Stimulated activated CD8-positive, alpha-beta memory T cell treated with anti-CD3 and anti-CD28 coated beads, Interleukin-4, amount 100 ng/mL, for 24 hours (primary cell): ENCODE measurements around the gene XAGE3.
"Not testable (repeated sequence)": the region's sequence is repeated elsewhere in the genome, so short reads cannot be mapped to it uniquely, and the experiment has no call there.

Experiments
- DNase-seq: peaks from one replicate; pipeline ENCODE4 v3.0.0-alpha.2; 2020; ENCODE audit warnings: low read depth

The XAGE3 gene, protein sequence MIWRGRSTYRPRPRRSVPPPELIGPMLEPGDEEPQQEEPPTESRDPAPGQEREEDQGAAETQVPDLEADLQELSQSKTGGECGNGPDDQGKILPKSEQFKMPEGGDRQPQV

DNA sequence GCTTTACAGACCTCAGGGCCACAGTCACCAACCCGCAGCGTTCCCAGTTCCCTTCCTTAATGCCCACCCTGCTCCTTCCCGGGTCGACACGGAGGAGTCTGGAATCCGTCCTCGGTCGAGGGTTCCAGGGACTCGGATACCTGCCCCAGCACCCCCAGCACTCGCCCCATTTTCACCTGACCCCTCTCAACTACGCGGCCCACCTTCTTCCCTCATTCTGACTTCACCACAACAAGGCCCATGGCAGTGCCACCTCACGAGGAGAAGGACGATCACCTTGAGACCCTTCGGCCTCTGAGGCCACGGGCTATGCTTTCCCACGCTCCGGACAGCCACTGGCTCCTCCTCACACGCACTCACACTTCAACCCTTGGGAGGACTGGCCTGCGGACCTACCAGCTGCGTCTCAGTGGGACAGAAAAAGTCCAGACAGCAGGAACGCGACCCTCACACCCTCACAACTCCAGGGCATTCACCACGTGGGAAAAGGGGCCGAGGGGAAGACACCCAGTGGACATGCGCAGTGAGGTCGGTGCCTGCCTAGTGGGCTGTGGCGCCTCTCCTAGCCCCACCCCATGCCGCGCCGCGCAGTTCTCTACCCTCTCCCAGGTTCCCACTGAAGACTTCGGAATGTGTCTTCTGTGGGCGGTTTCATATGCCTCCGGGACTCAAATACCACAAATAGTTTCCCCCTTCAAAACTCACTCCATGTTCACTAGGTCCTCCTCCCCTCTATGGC is at the start of gene XAGE3:
TSS of gene XAGE3 (minus strand) at position 474 of the 739 bp plus-strand sequence. CDS start 950 bp downstream, outside the sequence.
- no peak for DNase-seq

DNA sequence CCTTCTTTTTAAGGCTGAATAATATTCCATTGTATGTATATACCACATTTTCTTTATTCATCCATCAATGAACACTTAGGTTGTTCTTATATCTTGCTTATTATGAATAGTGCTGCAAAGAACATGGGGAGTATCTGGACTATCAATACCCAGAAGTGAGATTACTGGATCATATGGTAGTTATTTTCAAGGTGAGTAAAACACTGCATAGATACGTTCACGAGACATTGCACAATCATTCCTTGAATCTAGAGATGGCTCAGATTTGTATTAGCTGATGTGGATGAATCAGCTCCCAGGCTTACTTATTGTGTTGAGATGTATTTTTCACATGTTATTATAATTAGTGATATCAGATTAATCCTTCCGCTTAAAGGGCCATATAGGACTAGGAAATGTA is 46.8 kb upstream of the XAGE3 start:
- not testable (repeated sequence) for DNase-seq

DNA sequence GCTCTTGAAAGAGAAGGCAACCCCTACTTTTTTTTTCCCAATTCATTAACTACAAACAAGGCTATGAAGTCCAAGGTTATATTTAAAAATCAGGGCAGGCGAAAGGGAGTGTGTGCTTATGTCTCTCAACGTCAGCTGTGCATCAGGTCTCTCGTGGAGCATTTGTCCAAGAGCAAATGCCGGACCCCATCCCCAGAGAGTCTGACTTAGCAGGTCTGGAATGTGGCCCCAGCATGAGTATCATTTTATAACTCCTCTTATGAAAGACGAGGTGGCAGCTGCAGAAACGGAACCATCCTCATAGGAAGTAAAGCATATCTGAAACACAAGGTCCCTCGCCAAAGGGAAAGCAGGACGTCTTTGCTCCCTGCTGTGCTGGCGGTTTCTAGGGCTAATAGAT is 45.8 kb upstream of the XAGE3 start:
- not testable (repeated sequence) for DNase-seq

DNA sequence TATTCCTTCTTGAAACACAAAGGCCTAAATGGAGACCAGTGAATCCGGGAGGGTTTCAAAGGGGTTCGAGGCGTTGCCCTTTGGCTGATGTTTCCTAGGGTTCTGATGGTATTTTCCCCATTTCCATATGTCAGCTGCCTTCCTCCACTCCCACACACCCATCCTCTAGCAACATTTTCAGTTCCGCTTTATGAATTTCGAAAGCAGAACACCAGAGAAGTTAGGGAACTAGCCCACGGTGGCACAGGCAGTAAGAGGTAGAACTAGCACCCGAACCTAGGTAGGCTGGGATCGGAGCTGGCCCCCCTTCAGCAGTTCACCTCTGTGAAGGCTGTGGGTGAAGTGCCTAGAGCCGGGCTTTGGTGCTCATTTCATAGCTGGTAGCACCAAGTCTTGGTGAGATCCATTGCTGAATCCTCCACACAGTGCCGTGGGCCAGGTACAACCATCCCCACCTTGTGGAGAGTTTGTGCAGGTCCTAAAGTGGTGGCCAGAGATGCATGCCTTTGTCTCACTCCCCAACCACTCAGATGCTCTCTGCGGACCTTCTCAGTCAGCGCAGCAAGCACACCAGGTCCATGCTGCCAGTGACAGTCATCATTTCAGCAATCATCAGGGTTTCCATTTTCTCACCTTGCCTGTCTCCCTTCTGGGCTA is 41.6 kb upstream of the XAGE3 start:
- not testable (repeated sequence) for DNase-seq

DNA sequence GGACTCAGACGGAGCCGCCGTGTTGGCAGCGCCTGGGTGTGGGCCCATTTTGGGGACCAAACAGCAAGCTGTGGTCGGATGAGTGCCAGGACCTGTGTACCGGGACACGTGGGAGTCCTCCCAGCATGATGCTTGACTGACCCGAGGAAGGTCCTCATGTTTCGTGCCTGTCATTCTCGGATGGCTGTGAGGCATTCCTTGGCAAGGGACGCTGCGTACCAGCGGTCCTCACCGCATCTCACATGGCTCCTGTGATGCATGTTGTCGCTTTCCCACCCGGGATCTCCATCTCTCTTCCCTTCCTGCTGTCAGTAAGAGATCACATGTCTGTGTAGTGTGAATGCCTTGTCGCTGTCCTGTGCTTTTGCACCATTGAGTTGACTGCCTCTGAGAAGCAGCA is 40.0 kb upstream of the XAGE3 start:
- not testable (repeated sequence) for DNase-seq

DNA sequence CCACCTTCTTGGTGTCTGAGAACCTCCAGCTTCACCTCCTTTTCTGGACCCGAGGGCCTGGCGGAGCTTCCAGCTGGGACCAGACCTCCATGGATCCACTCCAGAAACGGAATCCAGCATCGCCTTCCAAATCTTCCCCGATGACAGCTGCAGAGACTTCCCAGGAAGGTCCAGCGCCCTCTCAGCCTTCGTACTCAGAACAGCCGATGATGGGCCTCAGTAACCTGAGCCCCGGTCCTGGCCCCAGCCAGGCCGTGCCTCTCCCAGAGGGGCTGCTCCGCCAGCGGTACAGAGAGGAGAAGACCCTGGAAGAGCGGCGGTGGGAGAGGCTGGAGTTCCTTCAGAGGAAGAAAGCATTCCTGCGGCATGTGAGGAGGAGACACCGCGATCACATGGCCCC is 39.3 kb upstream of the XAGE3 start:
- not testable (repeated sequence) for DNase-seq

DNA sequence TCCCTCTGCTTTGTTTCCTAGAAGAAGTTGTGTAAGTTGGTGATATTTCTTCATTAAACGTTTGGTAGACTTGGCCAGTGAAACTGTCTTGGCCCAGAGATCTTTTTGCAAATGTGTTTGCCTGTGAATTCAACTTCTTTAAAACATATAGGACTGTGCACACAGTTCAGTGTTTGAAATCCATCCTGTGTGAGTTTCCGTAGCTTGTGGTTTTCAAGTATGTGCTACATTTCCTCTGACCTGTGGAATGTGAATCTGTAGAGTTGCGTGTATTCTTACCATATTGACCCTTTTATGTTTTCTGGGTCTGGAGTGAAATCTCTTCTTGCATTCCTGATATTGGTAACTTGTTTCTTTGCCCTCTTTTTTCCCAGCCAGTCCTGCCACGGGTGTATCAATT is 38.2 kb upstream of the XAGE3 start:
- DNase-seq, result not testable (repeated sequence)

DNA sequence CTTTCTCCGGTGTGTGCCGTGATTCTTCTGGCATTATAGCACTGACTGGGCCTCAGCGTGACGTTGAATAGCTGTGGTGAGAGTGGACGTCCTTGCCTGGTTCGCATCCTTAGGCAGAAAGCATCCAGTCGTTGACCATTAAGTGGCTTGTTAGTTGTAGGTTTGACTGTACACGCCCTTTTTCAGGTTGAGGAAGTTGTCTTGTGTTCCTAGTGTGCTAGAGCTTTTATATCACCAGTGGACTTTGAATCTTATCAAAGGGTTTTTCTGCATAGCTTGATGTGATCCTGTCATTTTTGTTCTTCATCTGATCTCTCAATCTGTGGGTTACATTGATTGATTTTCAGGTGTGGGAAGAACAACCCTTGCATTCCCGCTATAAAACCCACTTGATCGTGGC is 37.6 kb upstream of the XAGE3 start:
- not testable (repeated sequence) for DNase-seq

DNA sequence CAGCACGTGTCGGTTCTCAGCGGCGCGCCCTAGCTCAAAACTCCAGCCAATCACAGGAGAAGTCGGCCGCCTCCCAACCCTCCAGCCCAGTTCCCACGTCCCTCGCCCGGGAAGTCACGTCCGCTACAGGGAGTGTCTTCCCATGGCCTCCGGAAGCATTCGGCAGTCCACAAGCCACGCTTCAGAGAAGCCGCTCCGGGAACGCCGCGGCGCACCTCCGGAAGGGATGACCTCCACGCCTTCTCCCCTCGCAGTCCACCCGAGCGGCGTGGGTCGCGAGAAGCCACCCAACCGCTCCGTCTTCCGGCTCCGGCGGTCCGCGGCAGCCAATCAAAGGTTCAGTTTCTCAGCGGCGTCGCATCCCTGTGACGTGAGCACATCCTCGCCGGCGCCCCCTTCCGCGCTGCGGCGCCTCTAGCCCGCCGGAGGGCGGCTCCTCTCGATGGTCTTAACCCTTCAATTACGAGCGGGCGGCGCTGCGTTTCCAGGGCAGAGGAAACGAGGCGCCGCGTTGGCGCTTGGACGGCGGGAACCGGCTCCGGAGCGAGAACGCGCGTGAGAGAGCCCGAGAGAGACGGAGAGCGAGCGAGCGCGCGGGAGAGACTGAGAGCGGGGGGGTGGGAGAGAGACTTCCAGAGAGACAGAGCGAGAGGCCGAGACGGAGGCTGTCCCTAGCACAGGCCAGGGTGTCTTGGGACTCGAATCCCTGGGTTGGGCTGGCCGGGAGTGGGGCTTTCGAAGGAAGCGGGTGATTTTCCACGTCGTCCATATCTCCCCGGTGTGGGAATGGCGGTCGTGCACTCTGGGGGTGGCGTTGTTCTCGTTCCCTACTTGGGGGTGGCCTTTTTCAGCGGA is 29.2 kb upstream of the XAGE3 start, which contains the start of gene FAM156B:
TSS of gene FAM156B (plus strand) at position 476 of the 855 bp plus-strand sequence. CDS start 9,896 bp downstream, outside the sequence.
- DNase-seq, result not testable (repeated sequence)

DNA sequence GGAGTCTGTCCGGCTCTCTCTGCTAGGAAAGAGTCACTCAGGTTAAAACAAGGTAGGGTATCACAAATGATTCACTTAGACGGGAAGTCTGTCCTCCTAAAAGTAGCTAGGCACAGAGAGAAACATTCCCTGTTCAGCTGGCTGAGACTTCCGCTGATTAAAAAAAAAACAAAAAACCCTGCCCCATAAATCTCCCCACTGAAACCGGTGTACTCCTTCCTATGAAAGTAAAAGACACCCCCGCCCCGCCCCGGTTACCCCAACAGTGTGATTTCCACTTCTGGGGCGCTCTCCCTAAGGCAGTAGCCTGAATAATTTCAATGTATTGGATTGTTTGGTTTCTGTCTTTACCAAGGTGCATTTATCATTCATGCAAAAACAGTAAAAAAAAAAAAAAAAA is 28.6 kb upstream of the XAGE3 start:
- DNase-seq, result not testable (repeated sequence)

DNA sequence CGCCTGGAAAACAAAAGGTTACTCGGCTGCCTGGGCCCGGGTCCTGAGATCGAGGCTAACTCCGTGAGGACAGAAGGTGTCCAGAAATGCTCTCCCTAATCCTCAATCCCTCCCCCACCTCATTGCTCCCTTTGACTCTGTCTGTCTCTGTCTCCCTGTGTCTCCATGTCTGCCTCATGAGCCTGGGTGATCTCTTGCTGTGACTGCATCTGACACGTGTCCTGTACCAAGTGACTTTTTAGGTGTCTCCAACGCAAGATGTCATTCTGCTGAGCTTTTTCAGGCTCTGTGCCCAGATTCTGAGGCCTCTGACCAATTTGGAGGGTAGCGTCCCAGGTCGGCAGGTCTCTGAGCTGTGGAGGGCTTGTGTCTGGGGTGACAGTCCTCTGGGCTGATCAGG is 20.2 kb upstream of the XAGE3 start:
- DNase-seq, result not testable (repeated sequence)

DNA sequence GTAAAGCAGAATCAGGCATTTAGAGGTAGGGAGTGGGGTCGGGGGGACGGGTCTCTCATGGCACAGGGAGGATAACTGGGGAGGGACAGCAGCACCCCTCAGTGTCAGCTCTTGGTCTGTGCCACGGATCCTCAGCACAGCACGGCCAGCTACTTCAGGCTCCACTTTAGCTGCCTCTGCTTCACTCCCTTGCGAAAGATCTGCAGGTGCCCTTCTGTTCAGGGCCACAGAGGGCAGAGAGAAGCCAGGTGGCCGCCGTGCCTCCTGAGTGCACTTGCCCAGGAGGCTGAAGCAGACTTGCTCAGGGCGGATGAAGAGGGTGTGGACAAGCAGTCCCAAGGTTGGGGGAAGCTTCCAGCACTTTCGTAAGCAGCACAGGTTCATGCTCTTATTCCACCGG is 19.6 kb upstream of the XAGE3 start:
- DNase-seq, result not testable (repeated sequence)

DNA sequence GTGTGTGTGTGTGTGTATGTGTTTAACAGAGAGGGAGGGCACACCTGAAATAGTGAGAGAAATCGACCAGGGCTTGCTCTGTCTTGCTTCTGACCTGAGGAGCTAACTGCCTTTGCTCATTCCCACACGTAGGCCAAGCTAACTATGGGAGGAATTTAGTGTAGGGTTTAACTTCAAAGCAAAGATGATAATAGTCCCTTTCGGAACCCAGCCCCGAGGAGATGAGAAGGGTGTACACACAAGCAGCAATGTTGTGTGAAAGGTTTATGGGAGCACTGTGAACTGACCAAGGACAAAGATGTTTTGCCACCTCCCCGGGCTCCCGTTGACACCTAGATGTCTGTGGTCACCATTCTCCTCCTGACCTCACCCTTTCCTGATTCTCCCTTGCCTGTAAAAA is 8.5 kb upstream of the XAGE3 start:
- not testable (repeated sequence) for DNase-seq

DNA sequence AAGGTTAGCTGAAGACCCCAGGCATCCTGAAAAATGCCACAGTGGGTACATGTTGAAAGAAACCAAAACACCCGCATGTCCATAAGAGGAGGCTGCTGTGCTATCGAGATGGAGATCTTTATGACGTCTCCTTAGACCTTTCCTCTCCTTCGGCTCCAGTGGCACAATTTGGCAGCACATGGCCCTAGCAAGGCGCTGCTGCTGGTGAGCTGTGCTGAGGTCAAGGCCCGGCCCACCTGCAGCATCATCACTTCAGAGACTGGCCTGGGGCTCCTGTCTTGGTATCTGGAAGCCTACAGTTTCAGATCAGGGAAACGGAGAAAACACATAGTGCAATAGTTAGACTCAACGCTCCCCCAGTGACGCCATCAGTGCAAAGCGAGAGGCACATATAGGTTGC is 7.6 kb upstream of the XAGE3 start:
- not testable (repeated sequence) for DNase-seq

DNA sequence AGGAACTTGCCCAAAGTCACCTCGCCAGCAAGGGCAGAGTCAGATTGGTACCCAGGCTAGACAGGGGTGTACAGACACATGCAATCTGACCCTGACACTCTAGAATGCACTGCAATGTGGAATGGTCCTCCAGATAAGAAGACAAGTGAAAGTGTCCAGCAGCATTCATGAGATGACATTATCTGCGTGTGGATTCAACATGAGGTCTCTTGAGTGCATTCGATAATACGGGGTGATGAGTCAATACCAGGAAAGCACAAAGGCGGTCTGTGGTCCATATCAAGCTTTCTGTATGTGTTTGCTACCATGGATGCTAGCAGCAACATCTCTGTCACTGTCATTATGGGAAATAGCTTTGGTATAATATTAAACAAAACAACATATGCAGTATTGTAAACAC is 6.8 kb upstream of the XAGE3 start:
- no peak for DNase-seq

DNA sequence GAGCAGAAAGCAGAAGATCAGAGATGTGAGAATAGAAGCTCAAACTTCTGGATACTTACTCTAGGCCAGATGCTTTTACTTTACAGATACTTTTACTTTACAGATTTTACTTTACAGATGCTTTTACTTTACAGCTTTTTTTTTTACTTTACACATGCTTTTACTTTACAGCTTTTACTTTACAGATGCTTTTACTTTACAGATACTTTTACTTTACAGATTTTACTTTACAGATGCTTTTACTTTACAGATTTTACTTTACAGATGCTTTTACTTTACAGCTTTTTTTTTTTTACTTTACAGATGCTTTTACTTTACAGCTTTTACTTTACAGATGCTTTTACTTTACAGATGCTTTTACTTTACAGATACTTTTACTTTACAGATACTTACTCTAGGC is 5.9 kb upstream of the XAGE3 start:
- DNase-seq, result not testable (repeated sequence)

DNA sequence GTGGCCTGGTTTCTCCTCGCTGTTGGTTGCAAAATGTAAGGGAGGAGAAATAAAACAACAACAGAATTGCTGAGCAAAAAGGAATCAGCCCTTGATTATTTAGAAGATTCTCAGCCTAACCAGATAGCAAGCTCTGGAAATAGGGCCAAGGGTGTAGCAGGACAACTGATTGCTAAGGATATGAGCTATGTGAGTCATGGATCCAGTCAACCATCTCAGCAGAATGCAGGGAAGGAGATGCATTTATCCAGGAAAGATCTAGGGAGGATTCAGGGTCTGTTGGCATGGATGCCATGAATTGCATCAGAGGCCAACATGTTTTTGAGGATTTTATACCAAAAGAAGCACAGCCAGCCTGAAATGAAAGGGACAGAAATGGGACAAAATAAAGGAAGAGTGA is 2.2 kb upstream of the XAGE3 start:
- DNase-seq, result no peak

DNA sequence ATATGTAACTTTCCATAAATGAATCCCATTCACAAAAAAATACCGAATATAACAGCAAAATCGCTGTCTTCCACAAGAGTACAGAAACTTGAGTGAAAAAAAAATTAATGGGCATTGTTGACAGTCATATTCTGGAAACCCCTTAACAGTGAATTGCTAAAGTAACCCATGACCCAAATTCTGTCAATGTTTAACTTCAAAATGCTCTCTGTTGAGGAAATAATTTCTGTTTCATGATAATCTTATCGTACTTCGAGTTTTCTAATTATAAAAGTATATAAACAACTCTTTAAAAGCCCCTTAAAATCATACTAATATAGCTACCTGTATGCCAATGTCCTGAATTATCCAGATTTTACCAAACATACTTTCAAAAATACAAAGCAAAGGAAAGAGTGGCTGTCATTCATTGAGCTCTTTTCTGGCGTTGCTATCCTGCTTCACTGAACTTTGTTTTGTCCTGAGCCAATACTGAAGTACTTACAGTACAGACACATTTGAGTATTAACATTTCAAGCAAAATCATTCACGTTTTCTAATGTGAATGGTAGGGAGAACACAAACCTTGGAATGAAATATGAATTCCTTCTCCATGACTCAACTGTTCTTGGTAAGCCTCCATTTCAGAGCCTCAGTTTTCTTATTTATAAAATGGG is 2.4 kb downstream of the XAGE3 start:
- DNase-seq, result no peak

DNA sequence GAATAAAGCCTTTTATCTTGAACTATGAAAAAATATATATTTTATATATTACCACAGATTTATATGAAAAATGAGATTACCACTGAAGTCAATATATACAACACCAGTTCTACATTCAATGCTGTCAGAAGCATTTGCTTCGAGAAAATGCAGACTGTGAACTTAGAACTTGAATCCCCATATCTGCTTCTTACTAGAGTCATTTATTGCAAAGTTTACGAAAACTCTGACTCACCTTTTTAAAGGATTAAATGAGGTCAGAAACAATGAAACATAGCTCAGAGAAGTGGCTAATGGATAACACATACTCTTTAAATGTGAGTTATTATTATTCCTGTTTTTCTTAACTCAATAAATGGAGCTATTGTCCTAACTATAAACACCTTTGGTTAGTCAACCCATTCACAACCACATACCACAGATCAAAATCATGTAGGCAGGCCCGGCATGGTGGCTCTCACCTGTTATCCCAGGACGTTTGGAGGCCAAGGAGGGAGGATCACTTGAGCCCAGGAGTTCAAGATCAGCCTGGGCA is 10.8 kb downstream of the XAGE3 start:
- not testable (repeated sequence) for DNase-seq

DNA sequence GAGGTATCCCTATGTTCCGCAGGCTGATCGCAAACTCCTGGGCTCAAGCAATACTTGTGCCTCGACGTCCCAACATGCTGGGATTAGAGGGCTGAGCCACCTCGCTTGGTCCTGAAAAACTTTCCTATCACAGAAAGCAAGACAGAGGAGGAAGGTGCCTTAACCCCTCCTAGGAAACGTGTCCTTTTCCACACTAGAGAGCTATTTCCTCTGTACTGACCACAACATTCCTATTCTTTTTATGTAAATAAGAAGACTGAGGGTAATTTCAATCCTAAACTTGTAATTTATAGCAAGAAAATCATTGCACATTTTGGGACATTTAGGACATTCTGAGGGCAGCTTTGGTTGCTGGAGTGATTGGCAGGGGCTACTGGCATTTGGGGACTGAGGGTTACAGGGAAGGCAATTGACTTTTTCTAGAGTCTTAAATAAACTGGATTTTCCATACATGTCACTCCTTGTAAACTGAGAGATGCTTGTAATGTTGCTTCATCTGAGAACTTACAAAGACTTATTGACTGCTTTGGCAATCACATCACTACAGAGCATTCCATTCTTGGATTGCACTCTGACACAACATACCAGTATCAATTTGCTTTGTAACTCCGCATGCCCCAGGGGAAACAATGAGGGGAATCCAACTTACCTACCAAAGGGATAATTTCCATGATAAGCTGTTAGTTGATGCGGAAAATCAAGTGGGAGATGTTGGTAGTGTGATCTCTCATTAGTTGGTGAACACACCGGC is 15.6 kb downstream of the XAGE3 start:
- DNase-seq, result no peak

DNA sequence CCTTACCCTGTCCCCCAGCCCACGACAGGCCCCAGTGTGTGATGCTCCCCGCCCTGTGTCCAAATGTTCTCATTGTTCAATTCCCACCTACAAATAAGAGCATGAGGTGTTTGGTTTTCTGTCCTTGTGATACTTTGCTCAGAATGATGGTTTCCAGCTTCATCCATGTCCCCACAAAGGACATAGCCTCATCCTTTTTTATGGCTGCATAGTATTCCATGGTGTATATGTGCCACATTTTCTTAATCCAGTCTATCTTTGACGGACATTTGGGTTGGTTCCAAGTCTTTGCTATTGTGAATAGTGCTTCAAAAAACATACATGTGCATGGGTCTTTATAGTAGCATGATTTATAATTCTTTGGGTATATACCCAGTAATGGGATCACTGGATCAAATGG is 24.3 kb downstream of the XAGE3 start:
- not testable (repeated sequence) for DNase-seq
